GM19023 (cell line): ENCODE measurements around the gene IL13.
"Not testable (repeated sequence)": the region's sequence is repeated elsewhere in the genome, so short reads cannot be mapped to it uniquely, and the experiment has no call there.

Experiments
- ATAC-seq: cut with Tn5 transposase; IDR thresholded peaks from one replicate; pipeline ENCODE4 v1.9.1; 2021; ENCODE audit warnings: mild to moderate bottlenecking, moderate library complexity; ENCODE audit not compliant: unreplicated experiment

IL13 gene

DNA sequence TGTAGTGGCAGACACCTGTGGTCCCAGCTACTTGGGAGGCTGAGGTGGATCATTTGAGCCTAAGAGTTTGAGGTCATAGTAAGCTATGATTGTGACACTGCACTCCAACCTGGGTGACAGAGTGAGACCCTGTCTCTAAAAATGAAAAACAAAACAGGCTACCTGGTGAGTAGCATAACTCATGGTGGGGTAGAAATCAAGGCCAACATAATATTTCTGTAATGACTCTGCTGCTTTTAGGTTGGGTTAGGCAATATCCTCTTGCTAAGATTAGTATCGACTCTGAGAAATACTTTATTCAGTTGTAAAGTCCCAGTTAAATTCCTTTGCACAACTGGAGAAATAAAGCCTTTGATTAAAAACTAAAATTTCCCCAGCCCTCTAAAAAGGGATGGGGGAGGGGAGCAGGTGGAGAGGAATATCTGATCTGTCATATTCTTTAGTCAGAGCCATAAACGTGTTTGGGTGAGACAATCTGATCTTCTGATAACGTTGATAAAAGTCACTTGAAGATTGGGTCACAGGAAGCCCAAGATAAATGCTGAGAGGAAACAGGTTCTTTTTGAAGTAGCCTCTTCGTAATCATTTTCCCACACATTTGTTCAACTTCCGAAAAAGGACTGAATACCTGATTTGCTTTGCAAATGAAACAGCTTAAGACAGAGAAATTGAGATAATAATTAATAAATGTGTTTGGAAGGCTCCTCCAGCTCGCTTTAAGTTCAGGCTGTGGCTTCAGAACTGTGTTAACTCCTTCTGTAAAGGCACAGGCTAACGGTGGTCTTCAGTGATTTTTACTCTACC lies 30.8 kb downstream of the IL13 start:
- ATAC-seq = no peak

GRCh38 chr5:132689513-132689912 lies 31.5 kb downstream of the IL13 start:
- ATAC-seq = no peak

DNA sequence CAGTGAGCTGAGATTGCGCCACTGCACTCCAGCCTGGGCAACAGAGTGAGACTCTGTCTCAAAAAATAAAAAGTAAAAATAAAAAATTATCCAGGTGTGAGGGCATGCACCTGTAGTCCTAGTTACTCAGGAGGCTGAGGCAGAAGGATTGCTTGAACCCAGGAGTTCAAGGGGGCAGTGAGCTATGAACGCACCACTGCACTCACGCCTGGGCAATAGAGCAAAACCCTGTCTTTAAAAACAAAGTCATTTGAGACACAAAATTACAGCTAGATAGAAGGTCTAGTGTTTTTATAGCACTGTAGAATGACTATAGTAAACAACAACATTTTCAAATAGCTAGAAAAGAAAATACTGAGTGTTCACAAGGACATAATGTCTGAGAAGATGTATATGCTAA lies 32.2 kb downstream of the IL13 start:
- ATAC-seq = no peak

GRCh38 chr5:132691755-132692631 lies 34.0 kb downstream of the IL13 start:
- ATAC-seq = not testable (repeated sequence)

GRCh38 chr5:132692632-132692967 lies 34.6 kb downstream of the IL13 start:
- ATAC-seq = no peak

GRCh38 chr5:132695956-132696355 lies 38.0 kb downstream of the IL13 start:
- no peak for ATAC-seq

DNA sequence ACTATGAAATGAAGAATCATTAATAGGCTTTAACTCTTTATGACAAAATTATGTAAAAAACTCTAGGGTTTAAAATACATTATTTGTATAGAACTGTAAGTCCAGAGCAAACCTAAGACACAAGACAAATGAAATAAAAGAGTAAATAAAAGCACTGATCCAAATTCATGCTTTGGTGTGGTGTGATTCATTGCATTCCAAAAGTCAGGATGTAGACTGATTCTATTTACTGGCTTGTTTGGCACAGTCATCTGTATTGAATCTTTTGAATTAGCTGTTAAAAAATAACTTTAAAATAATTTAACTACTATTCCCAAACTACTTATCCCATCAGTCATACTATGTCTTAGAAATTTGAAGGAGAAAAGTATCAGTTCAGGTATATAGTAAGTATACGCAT lies 46.9 kb downstream of the IL13 start:
- ATAC-seq = no peak

- no peak for ATAC-seq
Observed at GRCh38 chr5:132708645-132709044, 50.7 kb downstream of the IL13 start.
